ENCODE data around the gene TPM1. TPM values are rescaled to one million over a fixed set of nuclear protein-coding genes. Genes with fewer than 3 reads are reported as not detected.
A peak's percentile ranks its signal among the peaks of the same experiment; 100 is the strongest.

Gene TPM1
- total RNA-seq, 1 donor from 2014 or later, result 229 TPM

GRCh38 chr15:63063164-63063756, 20.7 kb downstream of the TPM1 start:
- Histone ChIP-seq H3K4me1 (peaks cover 3% of the 10 kb centered on the region), H3K9me3 (no peaks in the 10 kb centered on the region), H3K4me3 (no peak overlapping the region), H3K27ac (no peak overlapping the region), H3K36me3 (peaks cover 98% of the 10 kb centered on the region), H3K27me3 (no peaks in the 10 kb centered on the region)
- no peak for TF ChIP-seq CTCF (IDR thresholded peaks at IDR 0.05)
- ATAC-seq (peak; percentile 30), DNase-seq (no peak)
- intact Hi-C loops (cut with DNase I), result no loop called here

- no peaks in the 10 kb centered on the region for H3K9me3 ChIP-seq
- intact Hi-C loops (cut with DNase I), result no loop called here
- ATAC-seq (no peak), DNase-seq (no peak)
- H3K4me1 ChIP-seq, result peaks cover 3% of the 10 kb centered on the region
- no peak overlapping the region for H3K27ac ChIP-seq
- no peak overlapping the region for H3K4me3 ChIP-seq
- no peak for TF ChIP-seq CTCF (IDR thresholded peaks at IDR 0.05)
- no peaks in the 10 kb centered on the region for H3K27me3 ChIP-seq
- H3K36me3 ChIP-seq, result peaks cover 97% of the 10 kb centered on the region
Observed at GRCh38 chr15:63063877-63064409, 21.4 kb downstream of the TPM1 start.

GRCh38 chr15:63065262-63066221, 23.0 kb downstream of the TPM1 start:
- intact Hi-C loops (cut with DNase I), result no loop called here
- H3K27ac ChIP-seq, result no peak overlapping the region
- no peak for DNase-seq

GRCh38 chr15:63066272-63066671, 23.7 kb downstream of the TPM1 start:
- ATAC-seq (no peak), DNase-seq (no peak)
- intact Hi-C loops (cut with DNase I), result no loop called here
- Histone ChIP-seq H3K27ac (no peak overlapping the region), H3K36me3 (peaks cover 95% of the 10 kb centered on the region), H3K27me3 (no peaks in the 10 kb centered on the region), H3K9me3 (no peaks in the 10 kb centered on the region), H3K4me1 (no peaks in the 10 kb centered on the region), H3K4me3 (no peak overlapping the region)
- TF ChIP-seq CTCF (IDR thresholded peaks at IDR 0.05), result no peak

More at GRCh38 chr15:63065262-63066221, 23.0 kb downstream of the TPM1 start:
- ATAC-seq, result no peak
- no peak overlapping the region for H3K4me3 ChIP-seq
- TF ChIP-seq CTCF (IDR thresholded peaks at IDR 0.05), result no peak
- H3K4me1 ChIP-seq, result no peaks in the 10 kb centered on the region
- peaks cover 95% of the 10 kb centered on the region for H3K36me3 ChIP-seq
- H3K9me3 ChIP-seq, result no peaks in the 10 kb centered on the region
- H3K27me3 ChIP-seq, result no peaks in the 10 kb centered on the region

- no peaks in the 10 kb centered on the region for H3K27me3 ChIP-seq
- ATAC-seq (no peak), DNase-seq (no peak)
- H3K4me1 ChIP-seq, result no peaks in the 10 kb centered on the region
- no peak overlapping the region for H3K27ac ChIP-seq
- peaks cover 94% of the 10 kb centered on the region for H3K36me3 ChIP-seq
- no peaks in the 10 kb centered on the region for H3K9me3 ChIP-seq
- TF ChIP-seq CTCF (IDR thresholded peaks at IDR 0.05), result no peak
- intact Hi-C loops (cut with DNase I), result no loop called here
- H3K4me3 ChIP-seq, result no peak overlapping the region
Observed at GRCh38 chr15:63067306-63067705, 24.8 kb downstream of the TPM1 start.

All from upper lobe of right lung (tissue), 1 donor.